Mesendoderm (in vitro differentiated cells): ENCODE measurements around the gene RPL32.

Experiments
- DNase-seq: peaks from one replicate; pipeline ENCODE4 v3.0.0; 2013
- H2AK5ac ChIP-seq: 2 replicates; pipeline ENCODE4 v1.6.1; 2013; ENCODE audit warnings: low read length, inconsistent platforms
- H2BK120ac ChIP-seq: 2 replicates; pipeline ENCODE4 v1.6.1; 2013; ENCODE audit warnings: low read depth, mild to moderate bottlenecking, low read length, moderate library complexity, mixed read lengths
- H2BK15ac ChIP-seq: replicated peaks from 2 replicates; pipeline ENCODE4 v1.6.1; 2013; ENCODE audit warnings: low read depth, mild to moderate bottlenecking, moderate library complexity
- H2BK5ac ChIP-seq: 2 replicates; pipeline ENCODE4 v1.6.1; 2013; ENCODE audit warnings: low read length, inconsistent platforms
- H3K18ac ChIP-seq: 2 replicates; pipeline ENCODE4 v1.6.1; 2013; ENCODE audit warnings: mild to moderate bottlenecking, low read length, mixed read lengths
- H3K23ac ChIP-seq: one replicate; pipeline ENCODE4 v1.6.1; 2013; ENCODE audit warnings: low read length
- H3K27ac ChIP-seq: 2 replicates; pipeline ENCODE4 v1.5.1; 2013; ENCODE audit warnings: low read depth, mild to moderate bottlenecking, inconsistent platforms, low read length, moderate library complexity
- H3K27me3 ChIP-seq: 2 replicates; pipeline ENCODE4 v1.6.1; 2013; ENCODE audit warnings: low read length, control low read depth, mild to moderate bottlenecking, inconsistent platforms; ENCODE audit not compliant: insufficient read depth, poor library complexity
- H3K36me3 ChIP-seq: 2 replicates; pipeline ENCODE4 v1.6.1; 2013; ENCODE audit warnings: low read length, inconsistent platforms; ENCODE audit not compliant: control insufficient read depth, insufficient read depth
- H3K4ac ChIP-seq: one replicate; pipeline ENCODE4 v1.6.1; 2013; ENCODE audit warnings: low read depth, mild to moderate bottlenecking, low read length, moderate library complexity
- H3K4me1 ChIP-seq: 2 replicates; pipeline ENCODE4 v1.6.1; 2013; ENCODE audit warnings: low read depth, low read length, inconsistent platforms; ENCODE audit not compliant: control insufficient read depth
- H3K4me2 ChIP-seq: 2 replicates; pipeline ENCODE4 v1.6.1; 2013; ENCODE audit warnings: low read length
- H3K4me3 ChIP-seq: 2 replicates; pipeline ENCODE4 v1.5.1; 2013; ENCODE audit warnings: mild to moderate bottlenecking, low read length
- H3K56ac ChIP-seq: one replicate; pipeline ENCODE4 v1.6.1; 2013; ENCODE audit warnings: low read length
- H3K79me1 ChIP-seq: 2 replicates; pipeline ENCODE4 v1.6.1; 2013; ENCODE audit warnings: low read length, inconsistent platforms
- H3K79me2 ChIP-seq: 2 replicates; pipeline ENCODE4 v1.6.1; 2013; ENCODE audit warnings: mild to moderate bottlenecking, low read length; ENCODE audit not compliant: control insufficient read depth, insufficient read depth
- H3K9ac ChIP-seq: 2 replicates; pipeline ENCODE4 v1.6.1; 2013; ENCODE audit warnings: low read length, inconsistent platforms
- H4K5ac ChIP-seq: one replicate; pipeline ENCODE4 v1.6.1; 2013; ENCODE audit warnings: low read length
- H4K8ac ChIP-seq: one replicate; pipeline ENCODE4 v1.6.1; 2013; ENCODE audit warnings: low read depth, mild to moderate bottlenecking, control low read depth, low read length, moderate library complexity
- WGBS: extraction: QIAGEN DNeasy Blood & Tissue Kit; methylation state at CpG from one replicate; pipeline ENCODE4 v1.1.7; 2013; ENCODE audit warnings: low lambda C conversion rate, missing lambda C conversion rate; ENCODE audit not compliant: insufficient coverage; ENCODE audit errors: extremely low coverage; 5-methylcytosine and 5-hydroxymethylcytosine counted together

The RPL32 gene

DNA sequence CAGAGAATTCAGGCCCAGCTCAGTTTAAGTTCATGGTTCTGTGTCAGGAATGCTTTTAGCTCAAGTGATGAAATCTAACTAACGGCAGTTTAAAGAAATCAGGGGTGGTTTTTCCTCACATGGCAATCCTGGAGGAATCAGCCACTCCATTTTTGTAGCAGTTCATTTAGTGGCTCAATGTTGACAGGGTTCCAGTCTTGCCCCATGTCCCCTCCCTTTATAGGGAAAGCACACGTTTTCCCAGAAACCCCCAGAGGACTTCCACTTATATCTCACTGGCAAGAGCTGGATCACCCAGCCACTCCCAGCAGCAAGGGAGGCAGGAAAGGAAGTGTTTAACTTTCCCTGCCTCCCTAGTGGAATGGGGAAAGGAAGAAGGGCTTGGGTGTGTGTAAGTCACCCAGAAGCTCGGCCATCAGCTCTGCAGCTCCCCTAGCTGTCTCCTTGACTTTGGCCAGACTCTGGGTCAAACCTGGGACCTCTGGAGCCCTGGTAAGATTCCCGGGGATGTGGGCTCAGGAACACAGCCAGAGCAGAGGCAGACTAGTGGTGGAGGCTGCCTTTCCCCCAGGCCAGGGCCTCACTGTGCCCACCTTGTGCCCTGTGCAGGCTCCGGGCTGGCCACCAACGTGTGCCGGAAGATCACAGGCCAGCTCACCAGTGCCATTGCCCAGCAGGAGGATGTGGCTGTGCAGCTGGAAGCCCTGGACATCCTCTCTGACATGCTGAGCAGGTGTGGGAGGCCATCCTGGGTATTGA, 33.6 kb downstream of the RPL32 start:
- no peaks in the 10 kb centered on the region for H3K36me3 ChIP-seq
- DNase-seq, result no peak
- H3K27ac ChIP-seq, result no peak overlapping the region
- no peak overlapping the region for H3K9ac ChIP-seq
- H2BK120ac ChIP-seq, result no peak overlapping the region
- H4K8ac ChIP-seq, result no peak overlapping the region
- peaks cover 1% of the 10 kb centered on the region for H3K4me1 ChIP-seq
- H3K4me3 ChIP-seq, result no peak overlapping the region
- H3K27me3 ChIP-seq, result no peaks in the 10 kb centered on the region
- H3K18ac ChIP-seq, result no peak overlapping the region
- H2BK15ac ChIP-seq, result no peak overlapping the region
- H2AK5ac ChIP-seq, result no peak overlapping the region
- no peak overlapping the region for H2BK5ac ChIP-seq
- H3K79me1 ChIP-seq, result no peaks in the 10 kb centered on the region
- no peak overlapping the region for H3K4ac ChIP-seq
- no peak overlapping the region for H4K5ac ChIP-seq
- no peak overlapping the region for H3K4me2 ChIP-seq
- no peak overlapping the region for H3K56ac ChIP-seq
- H3K23ac ChIP-seq, result no peak overlapping the region
- H3K79me2 ChIP-seq, result no peaks in the 10 kb centered on the region
- WGBS, result no CpG with 5 or more reads among the region's 7 CpGs

DNA sequence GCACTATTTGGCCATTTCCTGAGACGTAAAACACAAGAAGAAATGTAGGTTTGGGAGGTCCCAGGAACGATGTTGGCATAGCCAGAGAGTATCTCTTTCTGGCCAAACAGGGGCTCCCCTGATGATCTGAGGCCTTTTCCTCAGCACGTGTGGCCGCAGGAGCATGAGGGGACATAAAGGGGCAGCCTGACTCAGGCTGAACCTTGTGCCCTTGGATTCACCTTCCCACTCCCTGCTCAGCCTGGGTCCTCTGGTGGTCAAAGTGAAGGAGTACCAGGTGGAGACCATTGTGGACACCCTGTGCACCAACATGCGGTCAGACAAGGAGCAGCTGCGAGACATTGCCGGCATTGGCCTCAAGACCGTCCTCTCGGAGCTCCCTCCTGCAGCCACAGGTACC, 34.3 kb downstream of the RPL32 start:
- no peak overlapping the region for H2BK5ac ChIP-seq
- H3K56ac ChIP-seq, result no peak overlapping the region
- H3K9ac ChIP-seq, result no peak overlapping the region
- WGBS, result no CpG with 5 or more reads among the region's 9 CpGs
- no peak overlapping the region for H4K8ac ChIP-seq
- DNase-seq, result no peak
- no peak overlapping the region for H3K4ac ChIP-seq
- no peak overlapping the region for H4K5ac ChIP-seq
- H3K4me1 ChIP-seq, result peaks cover 1% of the 10 kb centered on the region
- no peak overlapping the region for H3K18ac ChIP-seq
- no peak overlapping the region for H3K4me2 ChIP-seq
- H2BK15ac ChIP-seq, result no peak overlapping the region
- no peaks in the 10 kb centered on the region for H3K79me1 ChIP-seq
- H2BK120ac ChIP-seq, result no peak overlapping the region
- H3K23ac ChIP-seq, result no peak overlapping the region
- no peak overlapping the region for H3K4me3 ChIP-seq
- no peak overlapping the region for H3K27ac ChIP-seq
- H2AK5ac ChIP-seq, result no peak overlapping the region
- H3K27me3 ChIP-seq, result no peaks in the 10 kb centered on the region
- no peaks in the 10 kb centered on the region for H3K79me2 ChIP-seq
- H3K36me3 ChIP-seq, result no peaks in the 10 kb centered on the region

DNA sequence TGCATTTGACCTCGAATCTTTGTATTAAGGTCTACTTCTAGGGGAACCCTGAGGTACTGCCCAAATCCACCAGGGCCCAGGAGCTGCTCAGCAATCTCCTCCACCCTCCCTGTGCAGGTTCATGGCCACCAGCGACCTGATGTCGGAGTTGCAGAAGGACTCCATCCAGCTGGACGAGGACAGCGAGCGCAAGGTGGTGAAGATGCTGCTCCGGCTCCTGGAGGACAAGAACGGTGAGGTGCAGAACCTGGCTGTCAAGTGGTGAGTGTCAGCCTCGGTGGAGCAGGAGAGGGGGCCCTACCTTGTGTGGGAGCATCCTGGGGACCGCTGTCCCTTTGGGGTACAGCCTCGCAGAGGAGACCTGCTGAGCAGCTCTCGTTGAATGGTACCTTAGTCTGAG, 38.0 kb downstream of the RPL32 start:
- H3K4me3 ChIP-seq, result no peak overlapping the region
- H2AK5ac ChIP-seq, result no peak overlapping the region
- WGBS, result no CpG with 5 or more reads among the region's 12 CpGs
- no peak overlapping the region for H3K9ac ChIP-seq
- no peak overlapping the region for H4K5ac ChIP-seq
- H2BK120ac ChIP-seq, result no peak overlapping the region
- H3K27ac ChIP-seq, result no peak overlapping the region
- H3K79me1 ChIP-seq, result no peaks in the 10 kb centered on the region
- H3K23ac ChIP-seq, result no peak overlapping the region
- no peak overlapping the region for H2BK5ac ChIP-seq
- H4K8ac ChIP-seq, result no peak overlapping the region
- H3K4ac ChIP-seq, result no peak overlapping the region
- no peaks in the 10 kb centered on the region for H3K79me2 ChIP-seq
- H3K4me2 ChIP-seq, result no peak overlapping the region
- H3K27me3 ChIP-seq, result no peaks in the 10 kb centered on the region
- H3K36me3 ChIP-seq, result no peaks in the 10 kb centered on the region
- no peak overlapping the region for H3K18ac ChIP-seq
- no peaks in the 10 kb centered on the region for H3K4me1 ChIP-seq
- no peak overlapping the region for H3K56ac ChIP-seq
- no peak for DNase-seq
- no peak overlapping the region for H2BK15ac ChIP-seq

DNA sequence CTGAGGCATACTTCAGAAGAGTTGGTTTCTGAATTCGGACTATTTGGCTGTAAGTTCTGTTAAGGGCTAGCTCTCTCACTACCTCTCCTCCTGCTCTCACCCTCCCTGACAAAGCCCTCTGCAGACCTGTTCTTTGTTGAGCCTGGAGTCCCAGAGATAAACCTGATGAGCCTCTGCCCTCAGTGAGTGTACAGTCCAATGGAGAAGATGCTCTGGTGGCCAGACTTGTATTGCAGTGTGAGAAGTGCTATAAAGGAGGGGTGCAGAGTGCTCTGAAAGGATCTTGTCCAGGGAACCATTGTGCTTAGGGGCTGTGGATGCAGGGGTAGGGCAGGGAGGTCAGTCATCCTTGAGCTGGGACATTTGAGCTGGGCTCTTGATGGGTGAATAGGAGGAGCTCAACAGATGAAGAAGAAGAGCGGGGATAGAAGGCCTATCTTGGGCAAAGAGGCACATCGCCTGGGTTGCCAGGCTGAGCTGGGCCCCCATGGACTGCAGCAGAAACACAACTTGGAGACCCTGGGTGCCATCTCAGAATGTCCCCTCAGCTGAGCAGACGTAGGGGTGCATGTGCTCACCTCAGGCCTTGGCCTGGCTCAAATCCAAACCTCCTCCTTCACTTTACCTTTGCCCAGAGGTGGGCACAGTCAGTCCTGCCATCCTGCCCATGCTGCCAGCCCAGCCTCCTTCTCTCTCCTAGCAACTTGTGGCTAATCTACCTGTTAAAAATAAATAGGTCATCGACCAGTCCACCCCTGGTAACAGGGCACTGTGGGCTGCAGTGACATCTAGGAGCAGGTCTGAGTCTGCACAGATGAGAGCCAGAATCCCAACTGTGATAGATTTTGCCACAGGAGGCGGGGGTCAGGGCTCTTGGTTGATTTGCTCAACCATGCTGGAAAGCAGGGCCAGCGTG, 41.6 kb downstream of the RPL32 start:
- no peak overlapping the region for H3K23ac ChIP-seq

DNA sequence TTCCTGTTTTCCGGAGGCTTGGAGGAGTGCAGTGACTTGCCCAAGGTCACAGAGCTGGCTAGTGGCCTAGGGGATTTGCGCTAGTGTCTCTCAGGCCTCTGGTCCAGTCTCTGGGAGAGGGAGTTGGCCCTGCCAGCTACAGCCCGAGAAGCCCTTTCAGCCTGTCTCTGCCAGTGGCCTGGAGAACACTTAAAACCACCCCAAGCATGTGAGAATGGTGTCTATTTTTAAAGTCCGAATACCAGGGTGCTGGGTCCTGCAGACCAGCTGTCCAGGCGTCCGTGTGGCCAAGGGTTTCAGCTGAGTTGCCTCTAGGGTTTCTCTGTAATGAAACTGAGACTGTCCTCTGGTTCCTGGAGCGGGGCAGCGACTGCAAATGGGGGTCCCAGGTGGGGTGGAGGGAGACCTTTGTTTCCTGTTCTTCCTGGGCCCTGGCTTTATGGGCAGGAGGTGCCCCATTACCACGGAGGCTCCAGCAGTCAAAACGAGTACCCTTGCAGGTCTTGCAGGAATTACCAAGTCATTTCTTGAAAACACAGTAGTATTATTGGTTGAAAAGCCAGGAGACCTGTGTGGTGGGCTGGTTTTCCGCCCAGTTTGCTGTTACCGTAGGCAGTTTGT, 42.7 kb downstream of the RPL32 start:
- no peak overlapping the region for H4K5ac ChIP-seq
- no peak overlapping the region for H2BK5ac ChIP-seq
- H3K36me3 ChIP-seq, result no peaks in the 10 kb centered on the region
- no peak overlapping the region for H2AK5ac ChIP-seq
- H3K79me1 ChIP-seq, result no peaks in the 10 kb centered on the region
- H2BK15ac ChIP-seq, result no peak overlapping the region
- H3K79me2 ChIP-seq, result no peaks in the 10 kb centered on the region
- H2BK120ac ChIP-seq, result no peak overlapping the region
- no peak overlapping the region for H3K18ac ChIP-seq
- H3K9ac ChIP-seq, result no peak overlapping the region
- DNase-seq, result no peak
- no peak overlapping the region for H3K56ac ChIP-seq
- no peaks in the 10 kb centered on the region for H3K4me1 ChIP-seq
- no peak overlapping the region for H3K4me3 ChIP-seq
- no peak overlapping the region for H3K4ac ChIP-seq
- no peak overlapping the region for H3K4me2 ChIP-seq
- no CpG with 5 or more reads among the region's 12 CpGs for WGBS
- no peak overlapping the region for H4K8ac ChIP-seq
- H3K27ac ChIP-seq, result no peak overlapping the region
- H3K27me3 ChIP-seq, result no peaks in the 10 kb centered on the region
- H3K23ac ChIP-seq, result no peak overlapping the region

More for the DNA sequence above, 41.6 kb downstream of the RPL32 start:
- Histone ChIP-seq H4K5ac (no peak overlapping the region), H3K9ac (no peak overlapping the region), H2BK15ac (no peak overlapping the region), H3K27me3 (no peaks in the 10 kb centered on the region), H3K4ac (no peak overlapping the region), H4K8ac (no peak overlapping the region), H2BK5ac (no peak overlapping the region), H3K36me3 (no peaks in the 10 kb centered on the region), H3K27ac (no peak overlapping the region), H3K4me2 (no peak overlapping the region), H3K4me1 (no peaks in the 10 kb centered on the region), H3K56ac (no peak overlapping the region), H3K18ac (no peak overlapping the region), H3K79me1 (no peaks in the 10 kb centered on the region), H3K79me2 (no peaks in the 10 kb centered on the region), H3K4me3 (no peak overlapping the region), H2AK5ac (no peak overlapping the region), H2BK120ac (no peak overlapping the region)
- DNase-seq, result no peak
- WGBS, result no CpG with 5 or more reads among the region's 7 CpGs
